H1 (cell line): ENCODE data around the gene VSTM2L. TPM values are rescaled to one million over a fixed set of nuclear protein-coding genes. Genes with fewer than 3 reads are reported as not detected.

ENCODE experiments used
- CTCF ChIA-PET: fragments of 300-600 bp; sonication (Branson Sonifier 250); formaldehyde crosslinking; loops from one replicate; lab custom pipeline; 2021; ENCODE audit not compliant: partially characterized antibody; lab: Charles Lee
- POLR2A ChIA-PET: fragments of 300-600 bp; sonication (Branson Sonifier 250); formaldehyde crosslinking; loops from one replicate; lab custom pipeline; 2021; ENCODE audit warnings: inconsistent platforms; ENCODE audit not compliant: partially characterized antibody; lab: Charles Lee
- DNase-seq, 2 experiments: peaks; one replicate each; pipeline versions ENCODE4 v3.0.0 to v3.0.0-alpha.2; 2010 to 2022; ENCODE audit warnings: low spot score in 2 of 2, low read depth in 1 of 2, mixed read lengths in 1 of 2
- FAIRE-seq: peaks from 2 replicates; lab custom pipeline; 2011; peaks lifted over from hg19 to GRCh38; lab: Jason Lieb, UNC
- H2AFZ ChIP-seq: 2 replicates; pipeline ENCODE4 v1.8.1; 2012; ENCODE audit warnings: low read length, inconsistent platforms
- H2AK5ac ChIP-seq: 2 replicates; pipeline ENCODE4 v1.6.1; 2013; ENCODE audit warnings: low read depth, low read length
- H2BK120ac ChIP-seq: replicated peaks from 2 replicates; pipeline ENCODE3; 2013; ENCODE audit warnings: low read depth, low read length, inconsistent platforms
- H2BK12ac ChIP-seq: 2 replicates; pipeline ENCODE4 v1.6.1; 2013; ENCODE audit warnings: low read depth, low read length
- H2BK15ac ChIP-seq: 2 replicates; pipeline ENCODE4 v1.6.1; 2013; ENCODE audit warnings: low read length
- H2BK20ac ChIP-seq: 2 replicates; pipeline ENCODE4 v1.6.1; 2013; ENCODE audit warnings: low read length
- H2BK5ac ChIP-seq: 2 replicates; pipeline ENCODE4 v1.6.1; 2013; ENCODE audit warnings: low read depth, low read length
- H3K14ac ChIP-seq: 2 replicates; pipeline ENCODE4 v1.6.1; 2013; ENCODE audit warnings: inconsistent platforms; ENCODE audit not compliant: insufficient read length
- H3K18ac ChIP-seq: 2 replicates; pipeline ENCODE4 v1.6.1; 2013; ENCODE audit warnings: low read length; ENCODE audit errors: extremely low read depth
- H3K23ac ChIP-seq: 2 replicates; pipeline ENCODE4 v1.6.1; 2013; ENCODE audit warnings: inconsistent platforms; ENCODE audit not compliant: insufficient read length
- H3K23me2 ChIP-seq: 2 replicates; pipeline ENCODE4 v1.6.1; 2013; ENCODE audit warnings: low read depth, low read length
- H3K27ac ChIP-seq: 2 replicates; pipeline ENCODE4 v1.6.1; 2011; ENCODE audit warnings: low read depth, low read length, inconsistent platforms
- H3K27me3 ChIP-seq, 4 experiments: replicated peaks in 1 of 4; 1 replicate in 1 of 4; 2 replicates in 3 of 4; pipeline versions ENCODE4 v1.6.1 to v1.8.1; 2011 to 2013; ENCODE audit warnings: low read length in 3 of 4, mild to moderate bottlenecking in 3 of 4, inconsistent platforms in 2 of 4, mixed read lengths in 2 of 4, moderate library complexity in 1 of 4; ENCODE audit not compliant: control insufficient read depth in 3 of 4, insufficient read depth in 3 of 4; ENCODE audit errors: extremely low read depth in 1 of 4
- H3K36me3 ChIP-seq, 4 experiments: 2 replicates each; pipeline versions ENCODE4 v1.6.1 to v1.8.1; 2011 to 2013; ENCODE audit warnings: mild to moderate bottlenecking in 4 of 4, low read length in 3 of 4, moderate library complexity in 2 of 4, control low read depth in 1 of 4, inconsistent platforms in 1 of 4; ENCODE audit not compliant: insufficient read depth in 4 of 4, control insufficient read depth in 2 of 4
- H3K4ac ChIP-seq: replicated peaks from 2 replicates; pipeline ENCODE3; 2013; ENCODE audit warnings: low read length, low read depth, mixed read lengths, inconsistent platforms; ENCODE audit not compliant: insufficient read length
- H3K4me1 ChIP-seq, 4 experiments: replicated peaks in 1 of 4; 1 replicate in 1 of 4; 2 replicates in 3 of 4; pipeline versions ENCODE4 v1.6.1 to v1.8.1; 2011 to 2013; ENCODE audit warnings: low read length in 3 of 4, inconsistent platforms in 2 of 4, mixed read lengths in 1 of 4; ENCODE audit not compliant: insufficient read depth in 4 of 4, control insufficient read depth in 3 of 4
- H3K4me2 ChIP-seq, 2 experiments: 2 replicates each; pipeline versions ENCODE4 v1.6.1 to v1.8.1; 2011 to 2013; ENCODE audit warnings: low read depth in 2 of 2, low read length in 2 of 2, control low read depth in 1 of 2, inconsistent platforms in 1 of 2, mild to moderate bottlenecking in 1 of 2; ENCODE audit not compliant: insufficient read depth in 1 of 2
- H3K4me3 ChIP-seq, 4 experiments: fragments of 200-600, 300-600 bp in 1 of 4; sonication (generic), shearing (Covaris generic), sonication (Bioruptor Twin) in 1 of 4; 2 replicates each; pipeline versions ENCODE4 v1.5.1 to v1.8.1; 2011 to 2016; ENCODE audit warnings: low read length in 4 of 4, low read depth in 3 of 4, control low read depth in 2 of 4, inconsistent platforms in 2 of 4, mild to moderate bottlenecking in 2 of 4, mixed read lengths in 1 of 4, moderate library complexity in 1 of 4; ENCODE audit not compliant: insufficient read depth in 2 of 4; ENCODE audit errors: extremely low read depth in 1 of 4
- H3K56ac ChIP-seq: replicated peaks from 2 replicates; pipeline ENCODE3; 2013; ENCODE audit warnings: low read depth, mild to moderate bottlenecking, mixed read lengths, low read length, inconsistent platforms; ENCODE audit not compliant: insufficient read length
- H3K79me1 ChIP-seq: 2 replicates; pipeline ENCODE4 v1.6.1; 2013; ENCODE audit warnings: low read depth, low read length, control low read depth
- H3K79me2 ChIP-seq, 2 experiments: 2 replicates each; pipeline versions ENCODE4 v1.6.1 to v1.8.1; 2012 to 2013; ENCODE audit warnings: low read length in 2 of 2, mild to moderate bottlenecking in 2 of 2, inconsistent platforms in 1 of 2; ENCODE audit not compliant: insufficient read depth in 2 of 2, control insufficient read depth in 1 of 2
- H3K9ac ChIP-seq, 4 experiments: replicated peaks in 1 of 4; 1 replicate in 1 of 4; 2 replicates in 3 of 4; pipeline versions ENCODE4 v1.6.1 to v1.8.1; 2011 to 2013; ENCODE audit warnings: low read depth in 3 of 4, low read length in 3 of 4, control low read depth in 2 of 4, mild to moderate bottlenecking in 2 of 4, moderate library complexity in 2 of 4, inconsistent platforms in 1 of 4; ENCODE audit errors: extremely low read depth in 1 of 4
- H3K9me3 ChIP-seq, 2 experiments: 2 replicates each; pipeline versions ENCODE4 v1.6.1 to v1.8.1; 2012 to 2013; ENCODE audit warnings: mild to moderate bottlenecking in 2 of 2, moderate library complexity in 2 of 2, control low read depth in 1 of 2, inconsistent platforms in 1 of 2, low read depth in 1 of 2, low read length in 1 of 2, mixed read lengths in 1 of 2; ENCODE audit not compliant: insufficient read depth in 2 of 2
- H4K20me1 ChIP-seq, 2 experiments: replicated peaks in 1 of 2; 2 replicates each; pipeline versions ENCODE3 to v1.8.1; 2011 to 2013; ENCODE audit warnings: inconsistent platforms in 2 of 2, low read length in 2 of 2, mild to moderate bottlenecking in 1 of 2; ENCODE audit not compliant: insufficient read depth in 2 of 2, control insufficient read depth in 1 of 2
- H4K5ac ChIP-seq: 2 replicates; pipeline ENCODE4 v1.6.1; 2013; ENCODE audit warnings: low read length, low read depth, mixed read lengths, inconsistent platforms; ENCODE audit not compliant: insufficient read length
- H4K8ac ChIP-seq: 2 replicates; pipeline ENCODE4 v1.8.0; 2013; ENCODE audit warnings: mild to moderate bottlenecking, moderate library complexity, low read length, inconsistent platforms; ENCODE audit not compliant: insufficient read depth; ENCODE audit errors: extremely low read depth
- H4K91ac ChIP-seq: replicated peaks from 2 replicates; pipeline ENCODE3; 2013; ENCODE audit warnings: low read length, mixed read lengths, inconsistent platforms; ENCODE audit not compliant: insufficient read length
- ASH2L ChIP-seq: fragments of 200-600, 300-600 bp; sonication (generic); IDR thresholded peaks from one replicate; pipeline ENCODE4 v1.7.1; 2017; ENCODE audit warnings: low read length
- BCL11A ChIP-seq, 2 experiments: IDR thresholded peaks; one replicate each; pipeline ENCODE4 v1.6.1; 2011; ENCODE audit warnings: low read depth in 2 of 2, low read length in 2 of 2, mild to moderate bottlenecking in 2 of 2
- CBX8 ChIP-seq: fragments of 300-800, 300-1000 bp; sonication (generic); IDR thresholded peaks from 2 replicates; pipeline ENCODE4 v1.7.1; 2016; ENCODE audit warnings: low read depth, low read length, borderline replicate concordance
- CEBPB ChIP-seq: IDR thresholded peaks from 2 replicates; pipeline ENCODE4 v1.6.1; 2012; ENCODE audit warnings: low read depth, low read length
- EGR1 ChIP-seq: IDR thresholded peaks from 2 replicates; pipeline ENCODE4 v1.6.1; 2011; ENCODE audit warnings: low read depth, low read length, borderline replicate concordance
- EZH2 ChIP-seq: fragments of 200-600 bp; sonication (generic); IDR thresholded peaks from 2 replicates; pipeline ENCODE4 v1.7.1; 2012; ENCODE audit warnings: low read depth, mild to moderate bottlenecking, moderate library complexity, low read length, inconsistent platforms; ENCODE audit not compliant: severe bottlenecking
- FOSL1 ChIP-seq: IDR thresholded peaks from 2 replicates; pipeline ENCODE4 v1.6.1; 2011; ENCODE audit warnings: mild to moderate bottlenecking, low read depth, low read length, moderate library complexity; ENCODE audit not compliant: insufficient read depth
- HDAC6 ChIP-seq: IDR thresholded peaks from one replicate; pipeline ENCODE4 v1.7.1; 2012; ENCODE audit warnings: low read depth, mild to moderate bottlenecking, inconsistent platforms, low read length, moderate library complexity
- KDM1A ChIP-seq: fragments of 200-600, 300-600 bp; sonication (generic); IDR thresholded peaks from 2 replicates; pipeline ENCODE4 v1.7.1; 2016; ENCODE audit warnings: mild to moderate bottlenecking, low read length, borderline replicate concordance
- POU5F1 ChIP-seq: IDR thresholded peaks from 2 replicates; pipeline ENCODE4 v1.6.1; 2011; ENCODE audit warnings: low read depth, mild to moderate bottlenecking, low read length, moderate library complexity
- RAD21 ChIP-seq, 2 experiments: IDR thresholded peaks in 1 of 2; conservative IDR thresholded peaks in 1 of 2; 2 replicates each; pipeline ENCODE4 v1.6.1; 2011; ENCODE audit warnings: low read depth in 2 of 2, low read length in 2 of 2, improper control_type of control experiment in 1 of 2, inconsistent platforms in 1 of 2, mild to moderate bottlenecking in 1 of 2, moderate library complexity in 1 of 2
- SIRT6 ChIP-seq: IDR thresholded peaks from one replicate; pipeline ENCODE4 v1.7.1; 2012; ENCODE audit warnings: low read length, inconsistent platforms
- SUZ12 ChIP-seq: fragments of 200-600 bp; sonication (generic); IDR thresholded peaks from 2 replicates; pipeline ENCODE4 v1.6.1; 2012; ENCODE audit warnings: mild to moderate bottlenecking, inconsistent platforms, low read length, moderate library complexity, mixed read lengths
- TCF12 ChIP-seq: IDR thresholded peaks from 2 replicates; pipeline ENCODE4 v1.6.1; 2011; ENCODE audit warnings: low read depth, mild to moderate bottlenecking, low read length
- WGBS, 2 experiments: shearing (Covaris generic) in 1 of 2; methylation state at CpG; one replicate each; pipeline versions ENCODE4 v1.1.6 to v1.1.7; 2013 to 2015; ENCODE audit warnings: low lambda C conversion rate in 2 of 2, mixed read lengths in 2 of 2, inconsistent platforms in 1 of 2, low coverage in 1 of 2, missing lambda C conversion rate in 1 of 2; ENCODE audit not compliant: insufficient replicate concordance in 2 of 2, insufficient coverage in 1 of 2, insufficient read length in 1 of 2; ENCODE audit errors: extremely low coverage in 1 of 2, missing lambda C conversion rate in 1 of 2; 5-methylcytosine and 5-hydroxymethylcytosine counted together
- polyA plus RNA-seq, 7 experiments: library from polyadenylated mRNA; depleted of rRNA in 3 of 7; stranded (reverse) in 5 of 7; unstranded in 2 of 7; fragments of >200 nt in 5 of 7; fragments of 200-250 nt in 2 of 7; gene quantifications; 1 replicate in 5 of 7; 2 replicates in 1 of 7; 4 replicates in 1 of 7; pipeline versions ENCODE4 v1.2.1 to v1.2.3, GENCODE V29; 2011 to 2013; ENCODE audit warnings: missing spikeins in 2 of 7, mixed read lengths in 2 of 7
- total RNA-seq: library from RNA; stranded (reverse); fragmentation: NEBNext Ultra II Directional; extraction: Animal tissue kit (Norgen Biotek cat#: 25700); gene quantifications from 2 replicates; pipeline ENCODE4 v1.2.1, GENCODE V29; 2021

Gene VSTM2L
- total and polyA plus RNA-seq, 2 of the 8 experiments (the other 6 are each of a cell fraction or from before 2014, with no cell fraction given) = 1.3 to 3.2 TPM

- Histone ChIP-seq H3K27ac (no peak overlapping the region), H2BK20ac (no peak overlapping the region), H2BK12ac (no peak overlapping the region), H3K23me2 (no peaks in the 10 kb centered on the region; the same call in 1 of the 2 replicates), H3K18ac (no peak overlapping the region), H3K23ac (no peak overlapping the region), H3K14ac (no peak overlapping the region), H3K79me2 (no peaks in the 10 kb centered on the region), H2BK15ac (no peak overlapping the region), H2BK5ac (no peak overlapping the region), H3K9ac (no peak overlapping the region), H3K79me1 (no peaks in the 10 kb centered on the region), H3K9me3 (no peaks in the 10 kb centered on the region), H2AK5ac (no peak overlapping the region), H3K4ac (no peak overlapping the region), H3K4me1 (no peaks in the 10 kb centered on the region), H2BK120ac (no peak overlapping the region), H4K8ac (no peak overlapping the region), H4K20me1 (peaks cover 3 to 5% of the 10 kb centered on the region in 2 experiments), H4K91ac (no peak overlapping the region), H3K27me3 (no peaks in the 10 kb centered on the region), H3K4me2 (no peak overlapping the region), H2AFZ (no peak overlapping the region), H4K5ac (no peak overlapping the region), H3K36me3 (peaks cover 0 to 12% (median 2%) of the 10 kb centered on the region in 4 experiments; a peak in 3 of 8 replicates), H3K4me3 (no peak overlapping the region), H3K56ac (no peak overlapping the region)
- no peak for DNase-seq
- WGBS, 2 experiments = 88% methylated on average over 13 of the region's 13 CpGs; no CpG with 5 or more reads in 1 of the 2 experiments
- POLR2A ChIA-PET = interaction anchor here (1.0 to 1.1 kb wide), 2 partner anchors 9 to 10 kb away, joined by 3 read pairs; no protein-coding TSS in a partner anchor
- CTCF ChIA-PET = interaction anchor here (0.5 to 3.5 kb wide), 8 partner anchors 10 to 419 kb away, joined by 3 to 23 read pairs (median 4); no protein-coding TSS in a partner anchor
- no peak for FAIRE-seq
- TF ChIP-seq EGR1 (no peak), RAD21 (IDR thresholded peaks at IDR 0.05 in 1 of 2, conservative IDR thresholded peaks at IDR 0.05 in 1 of 2; ENCODE audit: low read depth in 2 of 2, low read length in 2 of 2) (no peak), POU5F1 (no peak), SUZ12 (no peak), EZH2 (no peak), SIRT6 (no peak), FOSL1 (no peak), ASH2L (no peak), TCF12 (no peak), CBX8 (no peak), BCL11A (IDR thresholded peaks at IDR 0.05; ENCODE audit: low read depth in 2 of 2, low read length in 2 of 2) (no peak), KDM1A (no peak), CEBPB (no peak), HDAC6 (no peak)
These were observed 80.4 kb downstream of the VSTM2L start for GRCh38 chr20:37983286-37983685.
